Measurements from ENCODE around the gene KRTAP12-1.
"Not testable (repeated sequence)": the region's sequence is repeated elsewhere in the genome, so short reads cannot be mapped to it uniquely, and the experiment has no call there.

KRTAP12-1 gene

DNA sequence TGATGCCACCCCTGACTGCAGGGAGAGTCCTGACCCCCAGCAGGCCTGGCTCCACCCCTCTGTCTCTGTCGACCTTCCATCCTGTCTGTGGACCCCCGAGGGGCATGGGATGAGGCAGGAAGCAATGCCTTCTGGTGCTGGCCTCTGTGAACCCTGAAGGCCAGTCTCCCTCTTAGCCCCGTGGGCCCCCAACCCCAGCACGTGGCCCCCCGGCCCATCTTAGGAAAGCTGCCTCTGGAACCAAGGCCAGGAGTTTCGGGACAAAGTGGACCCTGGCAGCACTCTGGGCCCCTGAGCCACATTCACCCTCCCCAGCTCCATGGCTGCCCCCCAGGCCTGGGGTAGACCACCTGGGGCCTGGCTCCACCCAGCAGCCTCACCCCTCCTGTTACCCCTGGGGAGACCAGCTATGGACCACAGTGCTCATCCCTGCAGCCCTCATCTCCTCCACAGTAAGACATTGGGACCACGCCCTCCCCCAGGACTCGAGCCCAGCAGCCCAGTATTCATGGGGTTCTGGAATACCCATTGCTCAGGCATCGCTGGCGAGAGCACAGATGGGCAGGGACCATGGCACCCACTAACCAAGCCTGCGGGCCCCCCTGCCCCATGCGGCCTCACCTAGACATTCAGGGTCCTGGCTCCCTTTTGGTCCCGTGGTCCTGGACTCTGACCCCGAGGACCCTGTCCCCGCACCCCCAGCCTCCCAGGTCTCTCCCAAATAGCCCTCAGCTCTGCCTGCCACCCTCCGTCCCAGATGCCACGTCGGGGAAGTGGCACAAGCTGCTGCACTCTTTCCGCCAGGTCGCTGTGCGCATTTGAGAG lies 43.2 kb downstream of the KRTAP12-1 start:
- DNase-seq: not testable (repeated sequence)

GRCh38 chr21:44637851-44638348 lies 44.1 kb downstream of the KRTAP12-1 start:
- DNase-seq: not testable (repeated sequence)

GRCh38 chr21:44637018-44637850 lies 44.7 kb downstream of the KRTAP12-1 start, which contains the start of gene KRTAP10-10:
Gene KRTAP10-10, plus strand, starts transcription at chr21:44637356. Its CDS starts 62 bp downstream, at chr21:44637418.
- no peak for DNase-seq

- no peak for DNase-seq
Measured at GRCh38 chr21:44636209-44637017, 45.5 kb downstream of the KRTAP12-1 start.

DNA sequence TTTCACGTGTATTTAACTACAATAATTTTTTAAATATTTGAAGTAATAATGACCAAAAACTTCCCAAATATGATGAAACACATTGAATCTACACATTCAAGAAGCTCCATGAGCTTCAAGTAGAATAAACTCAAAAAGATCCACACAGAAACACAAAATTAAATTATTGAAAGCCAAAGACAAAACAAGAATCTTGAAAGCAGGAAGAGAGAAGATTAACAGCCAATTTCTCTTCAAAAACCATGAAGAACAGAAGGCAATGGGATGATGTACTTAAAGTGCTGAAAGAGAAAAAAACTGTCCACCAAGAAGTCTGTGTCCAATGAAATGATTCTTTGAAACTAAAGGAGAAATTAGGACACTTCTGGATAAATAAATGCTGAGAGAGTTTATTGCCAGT lies 49.9 kb downstream of the KRTAP12-1 start:
- DNase-seq: no peak

Data from NCI-H1694 (cell line).